ENCODE data around the gene SETD4. TPM values are rescaled to one million over a fixed set of nuclear protein-coding genes. Genes with fewer than 3 reads are reported as not detected.

The SETD4 gene
- total and polyA plus RNA-seq, 11 donors = 4.5 to 12.7 (median 10.4) TPM

- 89 to 92% (median 92%) methylated on average over 3 of the region's 3 CpGs for WGBS, 4 donors
- Histone ChIP-seq H3K36me3 (no peaks in the 10 kb centered on the region), H3K27me3 (no peaks in the 10 kb centered on the region), H3K4me3 (no peak overlapping the region), H3K9me3 (peaks cover 0 to 4% (median 0%) of the 10 kb centered on the region in 12 donors), H3K4me1 (peaks cover 0 to 22% (median 0%) of the 10 kb centered on the region in 12 donors), H3K27ac (no peak overlapping the region)
- ATAC-seq (no peak), DNase-seq (no peak)
- TF ChIP-seq POLR2A (IDR thresholded peaks at IDR 0.05) (no peak), CTCF (IDR thresholded peaks at IDR 0.05) (no peak)
- intact Hi-C loops (cut with DNase I) = no loop called here
Measured at GRCh38 chr21:36082237-36082664, 21.9 kb upstream of the SETD4 start.

- 95 to 100% (median 95%) methylated on average over 1 of the region's 1 CpG for WGBS, 4 donors
- Histone ChIP-seq H3K36me3 (no peaks in the 10 kb centered on the region), H3K27ac (no peak overlapping the region), H3K27me3 (no peaks in the 10 kb centered on the region), H3K4me1 (peaks cover 0 to 32% (median 0%) of the 10 kb centered on the region in 12 donors), H3K4me3 (no peak overlapping the region), H3K9me3 (peaks cover 0 to 4% (median 0%) of the 10 kb centered on the region in 12 donors)
- TF ChIP-seq POLR2A (IDR thresholded peaks at IDR 0.05) (no peak), CTCF (IDR thresholded peaks at IDR 0.05) (no peak)
- ATAC-seq (no peak), DNase-seq (no peak)
- intact Hi-C loops (cut with DNase I) = no loop called here
Measured at GRCh38 chr21:36080386-36080785, 20.1 kb upstream of the SETD4 start.

- ATAC-seq = no peak
- no peaks in the 10 kb centered on the region for H3K36me3 ChIP-seq
- H3K27ac ChIP-seq = peak overlapping the region in 1 of 12 donors; percentile 76
- DNase-seq = no peak
- no peak overlapping the region for H3K4me3 ChIP-seq
- no peaks in the 10 kb centered on the region for H3K27me3 ChIP-seq
- intact Hi-C loops (cut with DNase I) = no loop called here
- H3K9me3 ChIP-seq = peaks cover 0 to 4% (median 0%) of the 10 kb centered on the region in 12 donors
- WGBS, 4 donors = 82 to 92% (median 86%) methylated on average over 8 of the region's 8 CpGs
- peaks cover 0 to 32% (median 0%) of the 10 kb centered on the region in 12 donors for H3K4me1 ChIP-seq
- TF ChIP-seq CTCF (IDR thresholded peaks at IDR 0.05) (no peak), POLR2A (IDR thresholded peaks at IDR 0.05) (no peak)
Measured at GRCh38 chr21:36079671-36080070, 19.3 kb upstream of the SETD4 start.

- 81 to 82% (median 81%) methylated on average over 14 of the region's 14 CpGs for WGBS, 4 donors
- peaks cover 0 to 32% (median 0%) of the 10 kb centered on the region in 12 donors for H3K4me1 ChIP-seq
- intact Hi-C loops (cut with DNase I) = no loop called here
- H3K9me3 ChIP-seq = peaks cover 0 to 4% (median 0%) of the 10 kb centered on the region in 12 donors
- H3K27ac ChIP-seq = peak overlapping the region in 1 of 12 donors; percentile 76
- H3K36me3 ChIP-seq = peaks cover 0 to 4% (median 0%) of the 10 kb centered on the region in 9 donors
- H3K4me3 ChIP-seq = no peak overlapping the region
- TF ChIP-seq POLR2A (IDR thresholded peaks at IDR 0.05) = no peak
- TF ChIP-seq CTCF (IDR thresholded peaks at IDR 0.05) = no peak
- H3K27me3 ChIP-seq = no peaks in the 10 kb centered on the region
- peak in 3 of 4 donors; percentile 36 to 60 (median 47) for ATAC-seq
- peak in 2 of 5 donors; percentile 28 to 38 for DNase-seq
Measured at GRCh38 chr21:36079010-36079649, 18.8 kb upstream of the SETD4 start.
